Measurements from ENCODE around the gene NCAPG2.

The NCAPG2 gene, protein sequence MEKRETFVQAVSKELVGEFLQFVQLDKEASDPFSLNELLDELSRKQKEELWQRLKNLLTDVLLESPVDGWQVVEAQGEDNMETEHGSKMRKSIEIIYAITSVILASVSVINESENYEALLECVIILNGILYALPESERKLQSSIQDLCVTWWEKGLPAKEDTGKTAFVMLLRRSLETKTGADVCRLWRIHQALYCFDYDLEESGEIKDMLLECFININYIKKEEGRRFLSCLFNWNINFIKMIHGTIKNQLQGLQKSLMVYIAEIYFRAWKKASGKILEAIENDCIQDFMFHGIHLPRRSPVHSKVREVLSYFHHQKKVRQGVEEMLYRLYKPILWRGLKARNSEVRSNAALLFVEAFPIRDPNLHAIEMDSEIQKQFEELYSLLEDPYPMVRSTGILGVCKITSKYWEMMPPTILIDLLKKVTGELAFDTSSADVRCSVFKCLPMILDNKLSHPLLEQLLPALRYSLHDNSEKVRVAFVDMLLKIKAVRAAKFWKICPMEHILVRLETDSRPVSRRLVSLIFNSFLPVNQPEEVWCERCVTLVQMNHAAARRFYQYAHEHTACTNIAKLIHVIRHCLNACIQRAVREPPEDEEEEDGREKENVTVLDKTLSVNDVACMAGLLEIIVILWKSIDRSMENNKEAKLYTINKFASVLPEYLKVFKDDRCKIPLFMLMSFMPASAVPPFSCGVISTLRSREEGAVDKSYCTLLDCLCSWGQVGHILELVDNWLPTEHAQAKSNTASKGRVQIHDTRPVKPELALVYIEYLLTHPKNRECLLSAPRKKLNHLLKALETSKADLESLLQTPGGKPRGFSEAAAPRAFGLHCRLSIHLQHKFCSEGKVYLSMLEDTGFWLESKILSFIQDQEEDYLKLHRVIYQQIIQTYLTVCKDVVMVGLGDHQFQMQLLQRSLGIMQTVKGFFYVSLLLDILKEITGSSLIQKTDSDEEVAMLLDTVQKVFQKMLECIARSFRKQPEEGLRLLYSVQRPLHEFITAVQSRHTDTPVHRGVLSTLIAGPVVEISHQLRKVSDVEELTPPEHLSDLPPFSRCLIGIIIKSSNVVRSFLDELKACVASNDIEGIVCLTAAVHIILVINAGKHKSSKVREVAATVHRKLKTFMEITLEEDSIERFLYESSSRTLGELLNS

DNA sequence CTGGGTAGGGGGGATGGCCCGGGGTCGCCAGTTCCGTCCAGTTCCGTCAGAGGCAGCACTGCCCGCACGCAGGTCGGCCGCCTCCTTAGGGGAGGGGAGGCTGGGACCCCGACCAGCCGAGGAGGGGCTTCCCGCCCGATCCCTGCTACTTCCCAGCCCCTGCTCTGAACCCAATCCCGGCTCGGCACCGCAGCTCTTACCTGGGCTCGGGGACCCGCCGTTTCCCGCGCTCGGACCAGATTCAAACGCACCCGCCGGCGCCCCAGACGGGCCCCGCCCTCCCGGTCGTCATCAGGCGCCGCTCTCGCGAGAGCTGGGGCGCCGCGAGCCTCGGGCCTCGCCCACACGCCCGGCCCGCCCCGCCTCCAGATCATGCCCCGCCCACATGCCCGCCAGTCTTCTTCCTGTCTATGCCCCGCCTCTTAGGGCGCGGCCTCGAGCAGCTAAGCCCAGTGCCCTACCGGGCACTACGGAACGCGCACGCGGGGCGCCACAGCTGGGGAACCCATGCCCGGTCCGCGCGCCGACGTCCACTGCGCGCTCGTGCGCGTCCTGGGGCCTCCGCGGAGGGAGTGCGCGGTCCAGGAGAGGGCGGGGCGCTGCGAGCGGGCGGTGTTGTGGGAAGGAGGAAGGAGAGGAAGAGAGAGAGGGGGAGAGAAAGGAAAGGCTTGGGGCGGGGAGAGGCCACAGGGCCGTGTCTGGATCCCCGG, at the start of gene NCAPG2:
Gene NCAPG2 (minus strand): TSS at position 281 of the 710 bp plus-strand sequence. CDS start 2,905 bp downstream, outside the sequence.
- DNase-seq (ENCODE audit: low read depth, low spot score): peak; percentile 93

DNA sequence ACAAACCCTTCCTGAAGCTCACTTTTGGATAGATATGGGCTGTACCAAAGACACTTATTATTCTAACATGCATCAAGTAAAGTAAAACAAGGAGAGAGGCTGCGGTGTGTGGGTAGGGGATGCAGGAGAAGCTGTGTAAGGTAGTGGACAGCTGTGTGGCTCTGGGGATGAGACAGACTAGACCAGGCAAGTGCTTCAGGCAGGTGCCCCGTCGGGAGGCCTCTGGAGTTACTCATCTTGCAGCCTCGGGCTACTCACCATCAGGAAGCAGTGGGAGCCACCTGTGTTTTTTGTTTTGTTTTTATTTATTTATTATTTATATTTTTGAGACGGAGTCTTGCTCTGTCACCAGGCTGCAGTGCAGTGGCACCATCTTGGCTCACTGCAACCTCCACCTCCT, 49.3 kb upstream of the NCAPG2 start:
- DNase-seq (ENCODE audit: low read depth, low spot score): no peak

GRCh38 chr7:158751751-158752150, 47.1 kb upstream of the NCAPG2 start:
- no peak for DNase-seq (ENCODE audit: low read depth, low spot score)

- no peak for DNase-seq (ENCODE audit: low read depth, low spot score)
Measured at GRCh38 chr7:158751199-158751598, 46.6 kb upstream of the NCAPG2 start.

DNA sequence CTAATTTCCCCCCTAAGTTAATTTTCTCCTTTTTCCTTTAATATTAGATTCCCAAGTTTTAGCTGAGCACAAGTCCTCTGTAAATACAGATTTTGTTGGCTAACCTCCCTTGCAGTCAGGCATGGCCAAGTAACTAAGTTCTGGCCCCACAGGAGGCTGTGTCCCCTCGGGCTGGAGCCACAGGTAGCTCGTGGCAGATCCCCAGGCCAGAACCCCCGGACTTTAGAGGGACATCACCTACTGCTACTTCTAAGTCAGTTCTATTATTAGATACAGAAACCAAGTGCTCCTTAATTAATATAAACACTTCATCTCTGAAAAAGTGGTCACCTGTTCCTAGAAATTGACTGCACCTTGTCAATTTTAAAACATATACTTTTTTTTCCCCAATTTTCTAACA, 46.1 kb upstream of the NCAPG2 start:
- no peak for DNase-seq (ENCODE audit: low read depth, low spot score)

DNA sequence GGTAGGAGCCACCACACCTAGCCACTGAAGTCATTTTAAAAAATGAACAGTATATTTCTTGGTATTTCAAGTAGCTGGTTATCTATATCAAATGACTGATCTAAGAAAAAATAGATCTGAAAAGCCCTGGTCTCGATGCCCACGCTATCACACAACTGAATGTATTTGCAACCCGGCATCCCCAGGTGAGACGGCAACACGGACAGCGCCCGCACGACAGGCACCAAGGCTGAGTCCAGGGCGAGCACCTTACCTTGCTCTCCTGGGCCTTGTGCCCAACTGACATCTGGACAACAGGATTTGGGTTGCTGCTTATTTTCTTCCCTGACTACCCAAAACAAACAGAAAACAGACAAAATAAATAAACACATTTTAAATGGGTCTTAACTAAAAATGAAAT, 44.8 kb upstream of the NCAPG2 start:
- no peak for DNase-seq (ENCODE audit: low read depth, low spot score)

DNA sequence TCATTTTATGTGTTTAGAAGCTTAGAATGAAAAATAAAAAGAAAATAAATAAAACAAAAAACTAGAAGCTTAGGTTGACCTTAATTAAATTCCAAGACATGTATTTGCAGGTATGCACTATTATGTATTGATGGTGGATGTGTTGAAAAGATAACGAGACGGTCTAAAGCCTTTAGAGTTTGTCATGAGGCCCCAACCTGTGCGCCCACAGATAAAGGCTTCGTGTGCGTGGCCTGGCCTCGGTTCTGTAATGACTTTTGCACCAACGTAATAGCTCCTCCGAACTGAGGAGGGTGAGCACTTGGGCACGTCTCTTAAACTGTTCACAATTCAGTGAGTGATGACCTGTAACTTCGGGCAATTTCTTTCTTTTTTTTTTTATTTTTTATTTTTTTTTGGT, 43.7 kb upstream of the NCAPG2 start:
- no peak for DNase-seq (ENCODE audit: low read depth, low spot score)

- DNase-seq (ENCODE audit: low read depth, low spot score): no peak
Measured at GRCh38 chr7:158747408-158747807, 42.8 kb upstream of the NCAPG2 start.

- no peak for DNase-seq (ENCODE audit: low read depth, low spot score)
Measured at GRCh38 chr7:158746957-158747356, 42.4 kb upstream of the NCAPG2 start.

GRCh38 chr7:158745057-158745715, 40.6 kb upstream of the NCAPG2 start:
- no peak for DNase-seq (ENCODE audit: low read depth, low spot score)

GRCh38 chr7:158744070-158744469, 39.5 kb upstream of the NCAPG2 start:
- DNase-seq (ENCODE audit: low read depth, low spot score): no peak

- no peak for DNase-seq (ENCODE audit: low read depth, low spot score)
Measured at GRCh38 chr7:158743219-158743618, 38.6 kb upstream of the NCAPG2 start.

- no peak for DNase-seq (ENCODE audit: low read depth, low spot score)
Measured at GRCh38 chr7:158742065-158742821, 37.6 kb upstream of the NCAPG2 start.

- no peak for DNase-seq (ENCODE audit: low read depth, low spot score)
Measured at GRCh38 chr7:158741294-158741666, 36.7 kb upstream of the NCAPG2 start.

GRCh38 chr7:158740657-158741293, 36.2 kb upstream of the NCAPG2 start:
- no peak for DNase-seq (ENCODE audit: low read depth, low spot score)

DNA sequence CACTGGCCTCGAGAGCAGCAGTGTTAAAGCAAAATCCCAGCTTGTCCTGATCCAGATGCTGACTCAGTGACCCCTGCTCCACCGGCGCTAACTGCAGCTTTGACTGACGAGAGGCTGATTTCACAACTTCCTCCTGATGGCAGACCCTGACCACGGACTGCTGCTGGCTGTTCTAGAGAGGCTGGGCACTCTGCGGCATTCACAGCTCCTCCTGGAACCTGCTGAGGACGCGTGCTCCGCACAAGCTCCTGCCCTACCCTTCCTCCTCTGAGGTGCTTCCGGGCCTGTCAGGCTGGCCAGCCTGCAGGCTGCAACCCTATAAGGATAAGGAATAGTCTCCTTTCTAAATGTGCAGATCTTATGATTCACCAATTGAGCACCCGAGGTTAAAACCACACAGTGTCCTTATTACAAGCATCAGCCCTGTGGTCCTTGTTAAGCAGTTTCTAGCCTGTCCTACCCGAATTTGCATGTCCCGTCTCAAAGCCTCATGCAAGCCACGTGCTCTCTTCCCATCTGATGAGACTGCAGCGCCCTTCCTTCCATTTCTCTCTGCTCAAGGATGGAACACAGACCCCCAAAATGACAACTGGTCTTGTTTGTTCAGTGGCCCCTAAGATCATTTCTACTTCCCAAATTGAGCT, 35.5 kb upstream of the NCAPG2 start:
- no peak for DNase-seq (ENCODE audit: low read depth, low spot score)

DNA sequence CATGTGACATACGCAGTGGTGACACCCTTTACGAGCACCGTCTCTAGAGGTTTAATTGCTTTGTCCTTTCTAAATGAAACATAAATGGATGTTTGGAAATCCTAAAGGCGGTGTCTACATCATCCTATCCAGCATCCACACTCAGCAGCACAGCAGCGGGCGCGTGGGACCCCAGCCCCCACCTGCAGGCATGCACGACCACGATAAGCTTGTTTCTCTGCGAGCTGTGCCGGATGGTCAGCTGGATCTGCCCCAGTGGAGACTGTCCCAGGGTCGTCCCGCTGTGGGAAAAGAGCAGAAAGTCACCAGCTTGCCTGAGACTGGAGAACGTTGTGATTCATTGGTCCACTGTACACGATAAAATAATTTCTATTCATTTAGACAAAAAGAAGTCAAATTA, 34.2 kb upstream of the NCAPG2 start:
- DNase-seq (ENCODE audit: low read depth, low spot score): no peak

DNA sequence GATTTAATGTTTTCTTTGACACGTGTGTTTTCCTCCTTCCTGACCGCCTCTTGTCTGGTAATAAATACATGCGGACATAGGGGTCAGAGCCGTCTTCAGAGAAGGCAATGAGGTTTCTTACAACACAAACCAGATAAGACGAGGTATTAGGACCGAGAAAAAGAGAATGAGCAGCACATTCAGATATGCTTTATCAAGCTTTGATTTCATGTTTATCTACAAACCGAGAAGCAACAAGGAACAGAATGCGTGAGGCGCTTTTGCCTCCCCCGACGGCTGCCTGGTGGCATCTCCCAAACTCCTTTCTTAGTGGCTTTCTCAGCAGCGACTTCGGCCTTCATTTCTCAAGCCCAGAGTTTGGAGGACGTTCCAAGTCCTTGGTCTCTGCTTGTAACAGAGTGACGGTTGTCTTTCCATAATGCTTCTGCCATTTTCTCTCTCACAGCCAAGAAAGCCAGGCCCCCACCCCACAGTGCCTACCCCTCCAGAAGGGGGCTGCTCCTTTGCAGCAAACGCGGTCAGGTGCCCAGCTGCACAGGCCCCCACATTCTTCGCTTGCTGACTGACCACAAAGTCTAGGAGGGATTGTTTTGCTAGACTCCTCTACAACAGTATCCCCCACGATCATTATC, 32.6 kb upstream of the NCAPG2 start:
- no peak for DNase-seq (ENCODE audit: low read depth, low spot score)

GRCh38 chr7:158735935-158736334, 31.3 kb upstream of the NCAPG2 start:
- DNase-seq (ENCODE audit: low read depth, low spot score): no peak

Measured in activated CD4-positive, CD25-positive, alpha-beta regulatory T cell treated with anti-CD3 and anti-CD28 coated beads, Interleukin-2, amount 50 U/mL, for 16 hours (primary cell).